22Rv1 (cell line): ENCODE results near the gene PRXL2B.

Experiments
- H3K27ac ChIP-seq: fragments of 450-650 bp; 2 replicates; pipeline ENCODE4 v1.5.1; 2017
- ZFX ChIP-seq: fragments of 450-650 bp; IDR thresholded peaks from 2 replicates; pipeline ENCODE4 v1.6.1; 2017; ENCODE audit warnings: antibody characterized with exemption, borderline replicate concordance
- TF ChIP-seq, protein P1 (sequence below): fragments of 450-650 bp; IDR thresholded peaks from 2 replicates; pipeline ENCODE4 v1.5.1; 2017; ENCODE audit warnings: mild to moderate bottlenecking

The PRXL2B gene

DNA sequence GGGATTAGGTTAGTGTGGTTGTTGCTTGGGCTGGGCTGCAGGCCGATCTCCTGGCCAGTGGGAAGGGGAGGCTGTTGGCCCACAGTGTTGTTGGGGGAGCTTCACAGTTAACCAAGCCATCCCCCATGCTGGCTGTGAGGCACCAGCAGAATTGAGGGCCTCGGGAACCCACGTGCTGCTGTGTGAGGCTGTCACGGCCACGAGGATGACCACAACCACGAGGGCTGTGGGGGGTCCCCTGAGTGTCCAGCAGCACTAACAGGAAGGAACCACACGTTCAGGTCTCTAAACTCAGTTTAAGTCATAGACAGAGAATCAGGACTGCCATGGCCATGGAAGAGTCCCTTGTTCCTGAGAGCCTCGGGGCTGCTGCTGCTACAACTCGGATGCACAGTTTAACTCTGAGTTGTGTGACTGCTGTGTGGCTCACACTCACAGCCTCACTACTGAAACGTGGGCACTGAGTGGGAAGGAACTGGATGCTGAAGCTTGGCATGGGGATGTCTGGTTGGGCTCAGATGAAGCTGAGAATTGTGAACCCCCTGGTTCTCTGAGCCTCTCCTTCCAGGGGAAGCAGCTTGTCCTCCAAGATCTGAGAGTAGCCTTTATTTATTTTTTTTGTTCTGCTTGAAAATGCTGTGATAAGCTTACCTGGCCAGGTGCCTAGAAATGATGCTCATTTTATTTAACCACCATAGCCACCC is 51.0 kb downstream of the PRXL2B start:
- TF ChIP-seq, protein P1, sequence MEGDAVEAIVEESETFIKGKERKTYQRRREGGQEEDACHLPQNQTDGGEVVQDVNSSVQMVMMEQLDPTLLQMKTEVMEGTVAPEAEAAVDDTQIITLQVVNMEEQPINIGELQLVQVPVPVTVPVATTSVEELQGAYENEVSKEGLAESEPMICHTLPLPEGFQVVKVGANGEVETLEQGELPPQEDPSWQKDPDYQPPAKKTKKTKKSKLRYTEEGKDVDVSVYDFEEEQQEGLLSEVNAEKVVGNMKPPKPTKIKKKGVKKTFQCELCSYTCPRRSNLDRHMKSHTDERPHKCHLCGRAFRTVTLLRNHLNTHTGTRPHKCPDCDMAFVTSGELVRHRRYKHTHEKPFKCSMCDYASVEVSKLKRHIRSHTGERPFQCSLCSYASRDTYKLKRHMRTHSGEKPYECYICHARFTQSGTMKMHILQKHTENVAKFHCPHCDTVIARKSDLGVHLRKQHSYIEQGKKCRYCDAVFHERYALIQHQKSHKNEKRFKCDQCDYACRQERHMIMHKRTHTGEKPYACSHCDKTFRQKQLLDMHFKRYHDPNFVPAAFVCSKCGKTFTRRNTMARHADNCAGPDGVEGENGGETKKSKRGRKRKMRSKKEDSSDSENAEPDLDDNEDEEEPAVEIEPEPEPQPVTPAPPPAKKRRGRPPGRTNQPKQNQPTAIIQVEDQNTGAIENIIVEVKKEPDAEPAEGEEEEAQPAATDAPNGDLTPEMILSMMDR, result no peak
- no peak for TF ChIP-seq ZFX
- H3K27ac ChIP-seq, result no peak overlapping the region

DNA sequence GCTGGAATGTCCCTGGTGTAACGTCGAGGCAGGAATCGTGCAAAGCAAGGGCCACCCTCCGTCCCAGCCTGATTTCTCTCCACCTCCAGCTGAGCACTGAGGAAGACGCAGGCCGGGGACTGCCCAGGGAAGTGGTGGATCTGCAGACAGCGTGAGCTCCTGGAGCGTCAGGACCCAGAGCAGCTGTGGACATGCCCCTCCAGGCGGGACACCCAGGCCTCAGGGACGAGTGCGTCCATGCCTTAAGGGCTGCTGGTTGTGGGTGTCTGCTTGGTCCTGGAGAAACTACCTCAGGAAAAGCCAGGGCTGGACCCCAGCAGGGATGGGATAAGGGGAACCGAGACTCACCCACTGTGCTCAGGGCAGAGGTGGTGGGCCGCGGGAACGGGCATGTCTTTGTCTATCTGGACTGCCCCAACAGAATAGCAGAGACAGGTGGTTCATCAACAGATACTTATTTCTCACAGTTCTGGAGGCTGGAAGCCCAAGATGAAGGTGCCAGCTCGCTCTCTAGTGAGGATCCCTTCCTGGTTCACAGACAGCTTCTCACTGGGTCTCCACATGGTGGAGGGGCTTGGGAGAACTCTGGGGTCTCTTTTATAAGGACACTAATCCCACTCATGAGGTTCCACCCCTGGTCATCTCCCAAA is 52.0 kb downstream of the PRXL2B start:
- TF ChIP-seq, protein P1, result no peak
- no peak for TF ChIP-seq ZFX
- no peak overlapping the region for H3K27ac ChIP-seq

DNA sequence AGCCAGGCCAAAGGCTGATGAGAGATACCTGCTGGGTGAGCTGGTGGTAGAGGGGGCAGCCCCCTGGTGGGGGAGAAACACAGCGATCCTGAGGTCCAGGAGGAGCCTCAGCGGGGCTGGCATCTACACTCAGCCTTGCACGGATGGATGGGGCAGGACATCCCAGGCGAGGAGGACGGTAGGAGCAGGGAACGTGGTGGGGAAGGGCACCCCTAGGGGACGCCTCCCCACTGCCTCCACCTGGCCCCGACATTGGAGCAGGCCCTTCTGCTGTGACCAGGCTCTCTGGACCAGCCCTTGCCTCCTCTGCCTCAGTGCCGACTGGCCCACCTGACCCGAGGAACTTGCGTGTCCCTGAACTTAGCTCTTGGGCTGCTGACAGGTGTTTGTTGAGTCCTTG is 52.6 kb downstream of the PRXL2B start:
- TF ChIP-seq, protein P1, result no peak
- TF ChIP-seq ZFX, result no peak
- H3K27ac ChIP-seq, result no peak overlapping the region

DNA sequence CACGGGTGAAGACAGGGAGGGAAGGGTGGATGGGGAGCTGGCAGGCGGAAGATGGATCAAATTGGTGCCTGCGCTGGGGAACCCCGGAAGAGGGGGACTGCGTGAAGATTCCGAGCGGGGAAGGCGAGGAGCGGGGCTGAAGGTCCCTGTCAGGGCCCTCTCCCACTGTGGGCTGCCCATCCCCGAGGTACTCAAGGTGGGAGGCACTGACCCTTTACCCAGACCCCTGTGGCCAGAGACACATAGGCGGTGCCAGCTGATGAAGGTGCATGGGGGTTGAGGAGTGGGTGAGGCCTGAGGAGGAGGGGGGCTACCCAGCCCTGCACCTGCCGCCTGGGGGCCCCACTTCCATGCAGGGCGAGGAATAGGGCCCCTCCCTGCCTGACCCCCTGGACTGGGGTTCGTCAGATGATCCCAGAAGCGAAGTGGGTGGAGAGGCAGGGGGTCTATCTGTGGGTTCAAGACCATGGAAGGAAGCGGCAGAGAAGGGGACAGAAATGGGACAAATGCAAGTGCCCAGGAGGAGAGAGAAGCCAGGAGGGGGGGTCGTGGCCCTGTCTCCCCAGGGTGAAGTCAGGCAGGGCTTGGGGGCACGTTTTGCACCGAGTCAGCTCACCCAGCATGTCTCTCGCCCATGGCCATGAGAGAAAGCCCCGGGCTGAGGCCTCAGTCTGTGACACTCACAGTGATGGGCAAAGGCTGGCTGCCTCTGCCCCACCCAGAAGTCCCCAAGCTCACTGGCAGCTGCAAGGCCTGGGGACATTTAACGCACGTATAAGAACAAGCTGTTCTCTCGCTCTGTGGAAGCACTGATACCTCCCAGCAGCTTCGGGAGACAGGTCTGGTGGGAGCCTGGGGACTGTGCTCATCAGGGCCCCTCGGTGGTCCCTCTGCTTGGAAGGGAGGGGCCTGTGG is 53.3 kb downstream of the PRXL2B start:
- no peak overlapping the region for H3K27ac ChIP-seq
- no peak for TF ChIP-seq ZFX
- TF ChIP-seq, protein P1, result no peak

DNA sequence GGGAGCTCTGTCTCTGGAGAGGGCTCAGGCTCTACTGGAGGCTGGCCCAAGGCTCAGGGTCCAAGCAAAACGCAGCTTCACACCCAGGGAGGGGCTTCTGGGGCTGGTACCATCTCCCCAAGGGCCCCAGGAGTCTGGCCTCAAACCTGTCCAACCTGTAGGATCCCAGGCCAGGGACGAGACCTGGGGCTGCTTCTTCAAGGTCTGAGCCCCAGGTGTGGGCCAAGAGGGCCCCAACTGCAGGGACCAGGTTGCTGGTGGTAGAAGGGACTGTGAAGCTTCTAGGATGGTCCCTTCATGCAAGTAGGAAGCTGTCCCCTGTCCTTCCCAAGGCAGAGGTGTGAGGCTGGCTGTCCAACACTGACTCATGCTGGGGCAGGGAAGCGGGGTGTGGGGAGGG is 54.0 kb downstream of the PRXL2B start:
- TF ChIP-seq ZFX, result no peak
- TF ChIP-seq, protein P1, result no peak
- H3K27ac ChIP-seq, result no peak overlapping the region
